NCI-H2171 (cell line): ENCODE results near the gene PCID2.

ENCODE experiments used
- DNase-seq: peaks from one replicate; lab custom pipeline; 2025; lab: John Stamatoyannopoulos, UW

PCID2 gene

DNA sequence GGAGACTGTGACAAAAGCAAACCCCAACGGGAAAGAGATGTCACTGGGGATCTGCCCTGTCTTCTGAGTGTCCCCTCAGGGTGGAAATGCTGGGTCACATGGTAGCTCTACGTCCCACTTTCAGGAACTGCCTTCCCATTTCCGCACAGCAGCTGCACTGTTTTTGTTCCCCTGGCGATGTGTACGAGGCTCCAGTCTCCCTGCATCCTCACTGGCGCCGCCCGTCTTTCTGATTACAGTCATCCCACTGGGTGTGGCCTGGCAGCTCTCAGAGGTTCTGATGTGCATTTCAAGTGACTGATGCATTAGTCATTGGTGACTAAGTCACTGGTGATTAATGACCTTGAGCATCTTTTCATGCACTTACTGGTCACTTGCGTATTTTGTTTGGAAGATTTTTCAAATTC lies 21.2 kb downstream of the PCID2 start:
- DNase-seq: no peak

DNA sequence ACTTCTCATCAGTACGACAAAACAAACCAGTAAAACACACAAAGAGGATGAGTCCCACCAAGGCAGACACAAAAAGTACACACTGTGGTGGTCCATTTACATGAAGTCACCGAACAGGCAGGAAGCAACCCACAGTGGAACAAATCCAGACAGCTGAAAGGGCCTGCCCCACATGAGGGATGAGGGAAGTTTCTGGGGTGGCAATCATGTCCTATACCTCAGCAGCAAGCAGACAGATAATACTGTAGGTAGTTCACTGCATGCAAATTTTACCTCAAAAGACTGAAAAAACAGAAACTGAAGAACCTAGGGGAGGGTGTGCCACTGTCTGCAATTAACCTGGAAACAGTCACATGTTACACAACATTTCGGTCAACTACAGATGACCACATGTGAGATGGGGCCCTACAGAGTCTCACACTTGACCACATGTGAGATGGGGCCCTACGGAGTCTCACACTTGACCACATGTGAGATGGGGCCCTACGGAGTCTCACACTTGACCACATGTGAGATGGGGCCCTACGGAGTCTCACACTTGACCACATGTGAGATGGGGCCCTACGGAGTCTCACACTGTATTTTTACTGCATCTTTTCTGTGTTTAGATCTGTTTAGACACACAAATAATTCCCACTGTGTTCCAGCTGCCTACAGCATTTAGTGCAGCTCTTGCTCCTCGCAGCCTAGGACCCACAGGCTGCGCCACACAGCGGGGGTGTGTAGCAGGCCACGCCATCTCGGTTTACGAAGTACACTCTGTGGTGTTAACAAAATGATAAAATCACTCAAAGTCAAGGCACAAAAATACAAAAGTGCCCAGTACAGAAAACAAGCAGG lies 22.2 kb downstream of the PCID2 start:
- no peak for DNase-seq

DNA sequence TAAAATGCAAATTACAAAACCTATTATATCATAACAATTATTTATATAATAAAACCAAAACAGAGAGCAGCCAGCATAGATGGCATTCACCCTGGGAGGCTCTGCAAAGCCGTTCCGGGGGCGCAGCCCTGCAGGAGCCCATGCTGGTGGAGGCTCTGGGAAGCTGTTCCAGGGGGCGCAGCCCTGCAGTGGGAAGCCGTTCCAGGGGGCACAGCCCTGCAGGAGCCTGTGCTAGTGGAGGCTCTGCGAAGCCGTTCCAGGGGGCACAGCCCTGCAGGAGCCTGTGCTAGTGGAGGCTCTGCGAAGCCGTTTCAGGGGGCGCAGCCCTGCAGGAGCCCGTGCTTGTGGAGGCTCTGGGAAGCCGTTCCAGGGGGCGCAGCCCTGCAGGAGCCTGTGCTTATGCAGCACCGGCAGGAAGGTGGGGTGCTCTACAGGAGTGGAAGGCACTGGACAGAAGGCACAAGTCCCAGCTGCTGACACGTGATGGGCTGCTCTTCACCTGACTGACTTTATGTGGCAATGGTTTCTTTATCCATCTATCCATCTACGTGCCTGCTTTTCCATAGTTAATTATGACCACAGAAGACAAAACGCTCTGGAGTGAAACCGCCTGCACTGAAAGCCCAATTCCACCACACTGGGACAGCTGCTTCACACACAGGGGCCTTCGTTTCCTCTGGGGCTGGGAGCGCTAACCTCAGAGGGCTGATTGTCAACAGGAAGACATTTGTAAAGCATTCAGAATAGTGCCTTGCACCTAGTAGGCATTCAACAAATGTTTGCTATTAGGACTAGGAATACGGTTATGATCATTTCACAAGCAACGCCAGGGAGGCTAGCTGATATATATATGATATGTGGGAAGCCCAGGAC lies 23.7 kb downstream of the PCID2 start:
- DNase-seq: no peak

DNA sequence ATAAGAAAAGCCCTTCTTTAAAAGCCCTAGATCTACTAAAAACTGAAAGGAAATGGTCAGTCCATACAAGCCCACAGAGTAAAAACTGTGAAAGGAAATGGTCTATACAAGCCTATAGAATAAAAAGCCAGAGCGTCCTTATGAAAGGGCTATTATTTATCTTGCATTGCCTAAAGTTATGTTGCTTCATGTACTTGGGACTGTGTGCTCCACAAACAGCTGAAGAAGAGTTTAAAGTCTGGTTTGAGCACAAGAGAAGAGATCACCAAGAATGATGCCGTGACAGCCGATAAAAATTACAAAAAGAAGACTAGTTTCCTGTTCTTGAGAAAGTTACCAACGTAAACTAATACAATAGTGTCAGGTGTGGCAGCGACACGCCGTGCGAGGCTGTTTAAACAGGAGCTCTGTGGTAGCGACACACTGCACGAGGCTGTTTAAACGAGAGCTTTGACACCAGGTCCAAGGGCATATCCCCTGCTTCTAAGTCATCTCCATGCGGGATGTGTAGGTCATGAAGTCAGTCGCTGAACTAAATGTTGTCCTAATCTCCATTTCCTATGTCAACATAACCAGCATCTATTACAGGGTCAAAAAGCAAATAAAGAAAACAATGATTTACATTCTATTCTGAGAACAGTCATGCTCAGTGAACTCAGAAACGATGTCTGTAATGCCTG lies 24.9 kb downstream of the PCID2 start:
- DNase-seq: no peak

DNA sequence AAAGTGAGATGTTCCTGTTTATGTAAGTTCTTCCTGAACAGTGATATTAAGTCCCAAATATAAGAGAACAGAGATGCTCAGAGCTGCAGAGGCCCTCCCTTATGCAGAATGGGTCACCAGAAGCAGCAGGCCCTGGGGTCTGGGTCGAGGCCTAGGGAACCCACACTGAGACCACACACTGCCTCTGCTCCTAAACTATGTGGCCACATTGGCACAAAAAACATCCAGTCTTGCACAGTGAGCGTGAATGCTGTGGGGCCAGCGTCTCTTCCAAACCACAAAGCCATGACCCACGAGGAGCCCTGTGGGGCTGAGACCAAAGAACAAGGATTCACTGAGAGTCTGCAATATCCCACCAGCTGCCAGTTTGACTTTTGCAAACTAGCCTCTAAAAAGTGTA lies 26.4 kb downstream of the PCID2 start:
- no peak for DNase-seq

DNA sequence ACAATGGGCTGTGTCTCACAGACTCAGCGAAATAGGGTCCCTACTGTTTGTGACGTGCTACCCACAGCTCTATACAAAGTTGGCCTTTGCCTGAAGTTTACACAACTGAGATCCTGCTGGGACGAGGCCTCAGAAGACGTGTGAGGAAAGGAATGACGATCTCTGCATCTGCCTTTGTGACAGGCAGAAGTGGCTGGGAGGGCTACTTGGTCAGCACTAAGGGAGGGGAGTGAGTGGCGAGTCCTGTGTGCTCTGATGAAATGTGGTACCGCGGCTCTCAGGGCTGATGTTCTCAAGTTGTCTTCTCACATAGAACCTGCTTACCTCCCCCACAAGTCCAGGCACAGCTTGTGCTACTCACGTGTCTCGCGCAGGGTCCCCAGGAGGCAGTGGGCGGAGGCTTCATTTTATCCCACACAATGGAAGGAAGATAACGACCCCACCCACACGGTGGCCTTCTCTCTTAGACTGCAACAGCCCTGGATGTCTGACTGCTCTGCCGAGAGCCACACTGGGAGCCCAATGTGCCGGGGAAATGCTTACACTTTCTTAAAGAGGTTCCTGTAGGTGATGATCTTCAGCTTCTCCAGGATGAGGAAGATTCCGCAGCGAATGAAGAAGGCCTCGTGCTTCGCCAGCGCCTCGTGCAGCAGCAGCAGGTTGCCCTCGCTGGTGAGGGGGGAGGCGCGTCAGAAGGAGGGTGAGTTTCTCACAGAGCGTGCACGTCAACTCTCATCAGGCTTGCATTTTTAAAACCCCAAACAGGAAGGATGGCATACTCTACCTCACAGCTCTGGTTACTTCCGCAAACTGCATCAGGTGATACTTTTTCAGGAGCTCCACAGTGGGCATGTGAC lies 28.9 kb downstream of the PCID2 start:
- DNase-seq: no peak

DNA sequence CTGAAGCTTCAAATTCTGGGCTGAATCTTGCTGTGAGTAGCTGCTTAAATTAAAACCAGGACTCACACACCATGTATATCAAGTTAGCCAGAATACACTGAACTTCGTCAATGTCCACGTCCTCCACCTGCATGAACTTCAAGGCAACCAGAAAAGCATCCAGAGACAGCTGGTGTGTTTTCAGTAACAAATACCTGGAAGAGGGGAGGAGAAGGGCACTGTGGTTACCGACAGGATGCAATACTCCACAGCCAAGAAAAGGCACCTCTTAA lies 29.6 kb downstream of the PCID2 start:
- no peak for DNase-seq

DNA sequence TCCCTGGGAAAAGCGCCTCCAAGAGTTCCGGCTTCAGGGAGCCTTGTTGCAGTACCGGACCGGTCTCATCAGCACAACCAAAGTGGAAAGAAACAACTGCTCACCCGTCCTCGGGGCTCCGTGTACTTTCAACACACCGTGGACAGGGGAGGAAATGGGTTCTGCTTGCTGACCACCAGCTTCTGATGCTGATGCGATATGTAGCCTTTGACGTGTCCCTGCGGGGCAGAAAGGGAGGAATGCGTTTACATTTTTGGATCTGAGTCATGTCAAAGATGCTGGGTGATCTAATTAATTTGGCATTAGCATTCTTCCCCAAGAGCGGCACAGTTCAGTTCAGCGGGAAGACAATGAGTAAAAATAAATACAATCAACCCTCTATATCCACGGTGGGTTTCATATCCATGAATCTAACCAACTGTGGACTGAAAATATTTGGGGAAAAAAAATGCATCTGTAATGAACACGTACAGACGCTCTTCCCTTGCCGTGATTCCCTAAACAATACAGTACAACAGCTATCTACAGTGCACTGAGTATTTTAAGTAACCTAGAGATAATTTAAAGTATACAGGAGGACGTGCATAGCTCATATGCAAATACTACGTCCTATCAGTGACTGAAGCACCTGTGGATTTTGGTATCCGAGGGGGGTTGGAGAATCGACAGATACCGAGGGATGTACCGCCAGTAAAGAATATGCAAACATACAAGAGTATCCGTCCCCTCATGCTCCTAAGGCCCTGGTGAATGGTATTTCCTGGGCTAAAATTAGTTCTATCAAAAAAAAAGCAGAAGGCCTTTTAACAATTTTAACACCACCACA lies 30.2 kb downstream of the PCID2 start:
- DNase-seq: no peak

DNA sequence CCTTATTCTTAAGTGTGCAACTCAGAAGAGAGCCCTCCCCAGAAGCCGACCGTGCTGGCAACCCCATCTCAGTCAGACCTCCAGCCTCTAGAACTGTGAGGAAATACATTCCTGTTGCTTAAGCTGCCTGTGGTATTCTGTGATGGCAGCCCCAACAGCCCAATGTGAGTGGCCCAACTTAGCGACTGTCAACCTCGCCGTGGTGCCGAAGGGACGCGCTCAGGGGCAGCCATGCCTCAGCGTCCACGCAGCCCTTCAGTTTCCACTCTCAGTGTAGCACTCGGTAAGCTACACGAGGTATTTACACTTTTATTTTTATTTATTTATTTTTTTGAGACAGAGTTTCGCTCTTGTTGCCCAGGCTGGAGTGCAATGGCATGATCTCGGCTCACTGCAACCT lies 31.6 kb downstream of the PCID2 start:
- no peak for DNase-seq

DNA sequence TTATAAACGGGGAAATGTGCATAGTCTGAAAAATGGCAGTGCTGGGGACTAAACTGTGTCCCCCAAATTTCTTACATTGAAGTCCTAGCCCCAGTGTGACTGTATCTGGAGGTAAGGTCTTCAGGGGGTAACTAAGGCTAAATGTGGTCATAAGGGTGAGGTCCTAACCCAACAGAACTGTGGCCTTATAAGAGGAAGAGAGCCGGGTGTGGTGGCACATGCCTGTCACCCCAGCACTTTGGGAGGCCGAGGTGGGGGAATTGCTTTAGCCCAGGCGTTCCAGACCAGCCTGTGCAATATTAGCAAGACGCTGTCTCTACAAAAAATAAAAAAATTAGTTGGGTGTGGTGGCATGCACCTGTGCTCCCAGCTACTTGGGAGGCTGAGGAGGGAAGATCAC lies 32.2 kb downstream of the PCID2 start:
- DNase-seq: no peak

DNA sequence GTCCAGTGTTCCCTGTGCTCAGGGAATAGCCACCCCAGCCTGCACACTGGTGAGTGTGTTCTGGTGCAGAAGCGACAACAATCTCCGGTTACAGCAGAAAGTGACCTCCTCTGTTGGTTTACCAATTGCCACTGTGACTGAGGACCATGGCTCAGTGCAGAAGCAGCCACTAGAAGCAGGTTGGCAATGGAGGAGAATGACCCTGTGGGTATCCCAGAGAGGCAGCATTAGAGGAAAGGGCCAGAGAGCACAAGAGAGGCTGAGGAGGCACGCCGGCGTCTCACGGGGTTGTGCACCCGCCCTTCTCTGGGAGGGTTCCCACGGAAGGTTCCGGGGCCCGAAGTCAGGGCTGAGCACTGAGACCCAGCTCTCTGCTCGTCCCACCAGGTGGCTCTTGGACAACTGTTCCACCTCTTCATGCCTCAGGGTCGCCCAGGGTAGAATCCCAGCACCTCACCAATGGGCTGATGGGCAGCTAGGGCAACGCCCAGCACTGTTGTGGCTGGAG lies 36.0 kb downstream of the PCID2 start:
- DNase-seq: no peak

DNA sequence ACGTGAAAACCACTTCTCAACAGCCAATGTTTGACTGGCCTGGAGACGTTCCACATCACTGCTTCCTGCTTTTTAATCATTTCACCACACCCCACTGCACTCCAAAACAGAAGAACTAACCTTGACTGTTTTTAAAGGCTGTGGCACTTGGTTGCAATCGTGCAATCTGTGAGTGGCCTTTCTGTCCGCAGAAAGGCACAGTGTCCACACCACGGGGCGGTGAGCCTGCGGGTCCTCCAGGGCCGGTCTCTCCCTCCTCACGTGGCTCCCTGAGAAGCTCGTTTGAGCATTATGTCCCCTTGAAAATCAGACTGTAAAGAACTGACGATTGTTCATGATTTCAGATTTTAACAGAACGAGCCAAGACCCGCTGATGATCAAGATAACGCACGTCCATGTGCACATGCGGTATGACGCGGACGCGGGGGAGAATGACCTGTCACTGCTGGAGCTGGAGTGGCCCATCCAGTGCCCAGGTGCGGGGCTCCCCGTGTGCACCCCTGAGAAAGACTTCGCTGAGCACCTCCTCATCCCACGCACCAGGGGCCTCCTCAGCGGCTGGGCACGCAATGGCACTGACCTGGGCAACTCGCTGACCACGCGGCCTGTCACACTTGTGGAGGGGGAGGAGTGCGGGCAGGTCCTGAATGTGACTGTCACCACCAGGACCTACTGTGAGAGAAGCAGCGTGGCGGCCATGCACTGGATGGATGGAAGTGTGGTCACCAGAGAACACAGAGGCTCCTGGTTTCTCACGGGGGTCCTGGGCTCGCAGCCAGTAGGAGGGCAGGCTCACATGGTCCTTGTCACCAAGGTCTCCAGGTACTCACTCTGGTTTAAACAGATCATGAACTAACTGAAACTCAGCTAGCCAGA lies 37.0 kb downstream of the PCID2 start:
- no peak for DNase-seq

DNA sequence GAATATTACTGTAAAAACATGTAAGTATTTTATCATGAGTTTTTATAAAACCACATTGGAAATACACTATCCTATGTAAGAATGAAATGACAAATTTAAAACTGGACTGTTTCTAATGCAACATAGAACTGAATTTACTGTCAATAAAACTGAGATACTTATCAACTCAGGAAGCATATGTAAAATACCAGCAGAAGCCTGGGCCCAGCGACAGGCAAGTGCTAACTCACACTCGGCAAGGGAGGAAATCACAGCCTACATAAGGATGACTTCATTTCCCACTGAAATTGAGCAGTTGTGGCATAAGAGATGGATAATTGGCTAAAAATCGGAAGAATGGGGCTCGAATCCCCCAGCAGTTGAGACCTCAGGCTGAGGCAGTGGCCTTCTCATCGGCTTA lies 38.0 kb downstream of the PCID2 start:
- no peak for DNase-seq

DNA sequence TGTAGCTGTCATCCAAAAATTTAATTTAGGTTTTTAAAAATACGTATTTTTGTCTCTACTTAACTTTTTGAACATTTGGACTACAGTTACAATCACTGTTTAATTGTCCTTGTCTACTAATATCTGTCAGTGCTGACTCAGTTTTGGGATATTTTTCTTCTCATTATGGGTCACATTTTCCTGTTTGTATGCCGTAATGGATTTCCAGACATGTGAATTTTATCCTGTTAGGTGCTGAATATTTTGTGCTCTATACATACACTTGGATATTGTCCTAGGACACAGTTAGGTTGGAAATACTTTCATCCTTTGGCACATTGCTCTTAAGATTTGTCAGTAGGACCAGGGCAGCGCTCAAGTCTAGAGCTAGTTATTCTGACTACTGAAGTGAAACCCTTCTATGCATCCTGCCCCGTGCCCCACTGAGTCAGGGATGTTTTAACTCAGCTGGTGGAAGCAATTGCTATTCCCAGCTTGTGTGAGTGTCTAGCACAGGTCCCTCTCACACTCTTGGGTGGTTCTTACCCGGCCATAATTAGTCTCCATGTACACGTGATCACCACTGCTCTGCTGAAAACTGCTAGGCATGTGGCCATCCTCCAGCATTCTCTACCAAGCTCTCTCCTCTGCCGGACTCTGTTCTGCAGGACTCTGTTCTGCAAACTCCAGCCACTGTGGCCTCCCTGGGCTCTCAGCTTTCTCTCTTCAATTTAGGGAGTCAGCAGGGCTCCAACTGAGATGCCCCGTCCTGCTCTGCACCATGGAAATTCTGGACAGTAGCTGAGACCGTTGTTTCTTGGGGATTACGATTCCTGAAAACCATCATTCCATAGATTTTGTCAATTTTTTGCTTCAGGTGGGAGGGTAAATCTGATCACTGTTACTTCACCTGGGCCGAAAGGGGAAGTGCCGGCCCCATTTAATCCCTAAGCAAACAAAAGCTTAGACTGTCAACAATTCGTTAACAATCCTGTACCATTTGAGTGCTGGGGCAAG lies 38.9 kb downstream of the PCID2 start:
- no peak for DNase-seq

DNA sequence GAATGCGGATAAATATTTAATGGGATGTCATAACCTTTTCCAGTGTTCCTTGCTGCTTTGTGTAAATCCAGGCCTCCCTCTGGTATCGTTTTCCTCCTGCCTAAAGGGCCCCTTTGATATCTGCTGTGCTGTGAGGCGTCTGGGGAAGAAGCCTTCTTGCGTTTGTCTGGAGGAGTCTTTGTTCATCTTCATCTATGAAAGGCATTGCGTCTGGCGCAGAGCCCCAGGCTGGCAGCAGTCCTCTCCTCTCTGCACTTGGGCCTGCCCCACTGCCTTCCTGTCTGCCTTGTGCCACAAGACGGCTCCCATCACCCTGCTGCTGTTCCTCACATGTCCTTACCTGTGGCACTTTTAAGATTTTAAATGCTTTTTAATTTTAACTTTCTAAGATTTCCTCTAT lies 40.3 kb downstream of the PCID2 start:
- DNase-seq: no peak

DNA sequence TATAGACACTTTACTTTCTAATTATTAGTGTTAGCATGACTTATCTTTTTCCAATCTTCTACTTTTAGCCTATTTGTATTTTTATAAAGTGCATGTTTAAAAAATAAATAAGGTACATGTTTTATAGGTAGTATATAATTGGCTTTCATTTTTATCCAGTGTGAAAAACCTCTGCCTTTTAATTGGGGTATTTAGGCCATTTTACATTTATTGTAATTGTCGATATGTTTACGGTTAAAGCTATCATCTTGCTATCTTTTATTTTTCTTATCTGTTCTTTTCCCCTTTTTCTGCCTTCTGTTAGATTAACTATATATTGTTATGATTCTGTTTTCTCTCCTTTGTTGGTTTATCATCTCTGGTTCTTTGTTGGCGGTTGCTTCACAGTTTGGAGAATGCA lies 40.9 kb downstream of the PCID2 start:
- no peak for DNase-seq

DNA sequence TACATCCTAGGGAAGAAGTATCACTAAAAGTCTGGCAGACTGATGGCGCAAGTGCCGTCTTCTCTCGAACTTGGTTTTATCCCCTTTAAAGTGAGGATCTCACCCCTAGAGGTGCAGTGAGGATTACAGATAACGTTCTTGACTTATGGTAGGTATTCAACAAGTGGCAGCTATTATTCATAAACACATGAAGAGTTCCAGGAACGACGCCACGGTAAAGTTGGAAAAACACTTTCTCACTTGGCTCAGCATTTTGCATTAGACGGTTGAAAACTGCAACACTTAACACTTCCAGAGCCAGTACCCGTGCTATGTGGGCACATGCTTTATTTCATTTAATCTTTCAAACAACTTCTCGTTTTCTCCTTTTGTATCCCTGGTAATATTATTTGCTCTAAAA lies 41.3 kb downstream of the PCID2 start:
- no peak for DNase-seq

DNA sequence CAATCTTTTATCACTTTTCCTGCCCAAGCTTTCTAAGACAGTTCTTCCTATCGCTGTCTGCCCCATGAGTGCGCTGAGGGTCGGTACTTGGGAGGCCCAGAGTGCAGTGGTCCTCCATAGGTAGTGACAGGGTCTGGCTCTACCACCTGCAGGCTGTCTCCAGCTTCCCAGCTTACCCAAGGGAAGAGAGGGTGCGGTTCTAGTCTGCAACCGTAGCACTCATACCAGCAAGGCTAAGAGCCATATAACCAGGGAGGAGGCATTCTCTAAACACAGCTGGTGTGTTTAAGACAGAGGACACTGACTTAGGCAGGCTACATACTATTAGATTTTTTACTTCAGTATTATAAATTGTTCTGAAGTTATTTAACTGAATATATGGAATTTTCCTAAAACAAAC lies 41.8 kb downstream of the PCID2 start:
- no peak for DNase-seq

DNA sequence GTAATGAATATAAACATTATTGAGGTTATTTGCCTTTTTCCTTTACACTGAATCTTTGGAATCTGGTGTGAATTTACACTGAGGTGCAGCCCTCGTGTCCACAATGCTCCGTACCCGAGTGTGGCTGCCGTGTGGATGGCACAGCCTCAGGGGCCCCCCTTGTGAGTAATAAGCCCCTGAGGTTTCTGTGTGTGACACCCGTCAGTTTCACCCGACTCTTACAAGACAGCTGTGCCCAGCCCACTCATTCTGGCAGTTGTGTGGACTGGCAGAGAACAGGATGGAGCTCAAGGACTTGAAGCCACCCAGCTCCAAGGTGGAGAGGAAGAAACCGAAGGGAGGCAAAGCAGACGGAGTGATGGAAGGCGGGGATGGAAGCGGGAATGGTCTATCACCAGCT lies 42.2 kb downstream of the PCID2 start:
- DNase-seq: no peak
